ENCODE measurements around the gene PPT1.

Gene PPT1

DNA sequence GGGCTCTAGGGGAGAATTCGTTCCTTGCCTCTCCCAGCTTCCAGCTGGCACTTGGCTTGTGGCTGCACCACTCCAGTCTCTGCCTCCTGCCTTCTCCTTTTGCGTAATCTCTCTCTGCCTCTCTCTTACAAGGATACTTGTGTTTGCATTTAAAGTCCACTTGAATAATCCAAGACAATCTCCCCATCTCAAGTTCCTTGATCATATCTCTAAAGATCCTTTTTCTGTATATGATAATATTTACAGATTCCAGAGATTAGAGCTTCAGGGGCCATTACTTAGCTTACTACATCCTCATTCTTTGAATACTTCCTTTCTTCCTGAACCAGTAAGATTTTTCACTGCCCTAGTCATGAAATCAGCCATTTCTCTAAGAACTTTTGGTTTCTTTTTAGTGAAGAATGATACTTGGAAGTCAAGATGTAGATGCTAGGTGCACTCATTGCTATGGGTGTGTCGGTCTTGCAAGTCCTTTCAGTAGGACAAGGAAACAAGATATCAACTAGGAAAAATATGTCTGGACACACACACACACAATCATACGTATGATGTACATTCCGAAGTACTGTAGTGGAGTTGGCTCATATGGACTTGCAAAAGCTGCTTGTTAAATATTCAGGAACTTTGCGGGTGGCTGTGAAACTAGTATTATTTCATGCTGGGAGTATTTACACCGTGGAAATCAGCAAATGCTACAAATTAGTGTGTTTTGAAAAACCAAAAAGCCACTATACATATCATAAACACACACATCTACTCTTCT lies 43.3 kb upstream of the PPT1 start:
- H2AFZ ChIP-seq (ENCODE audit: low read length) = no peak overlapping the region
- H3K9me2 ChIP-seq (ENCODE audit: low read depth, low read length) = no peaks in the 10 kb centered on the region
- H3K9me3 ChIP-seq (ENCODE audit: low read length) = no peaks in the 10 kb centered on the region
- no peaks in the 10 kb centered on the region for H3K4me1 ChIP-seq (ENCODE audit: insufficient read depth, low read length, severe bottlenecking)
- no peaks in the 10 kb centered on the region for H3F3A ChIP-seq (ENCODE audit: insufficient read depth, low read length)
- TF ChIP-seq EZH2 (IDR thresholded peaks at IDR 0.05; ENCODE audit: borderline replicate concordance, low read length) = no peak
- TF ChIP-seq CTCF (IDR thresholded peaks at IDR 0.05; ENCODE audit: low read length) = no peak
- no peak overlapping the region for H3K4me3 ChIP-seq (ENCODE audit: low read depth, low read length, poor library complexity, severe bottlenecking)
- H3K4me2 ChIP-seq (ENCODE audit: low read length) = no peak overlapping the region
- H3K9ac ChIP-seq (ENCODE audit: low read length) = no peak overlapping the region
- no peaks in the 10 kb centered on the region for H3K79me2 ChIP-seq (ENCODE audit: insufficient read depth, low read length)
- H4K20me1 ChIP-seq (ENCODE audit: insufficient read depth, low read length) = no peaks in the 10 kb centered on the region
- H3K27ac ChIP-seq (ENCODE audit: low read depth, low read length, poor library complexity, severe bottlenecking) = no peak overlapping the region
- H3K27me3 ChIP-seq (ENCODE audit: insufficient read depth, low read length) = no peaks in the 10 kb centered on the region
- H3K36me3 ChIP-seq (ENCODE audit: insufficient read depth, low read length) = no peaks in the 10 kb centered on the region

GRCh38 chr1:40133839-40134238 lies 36.8 kb upstream of the PPT1 start:
- peaks cover 12% of the 10 kb centered on the region for H3K9me3 ChIP-seq (ENCODE audit: low read length)
- H3K27me3 ChIP-seq (ENCODE audit: insufficient read depth, low read length) = no peaks in the 10 kb centered on the region
- peak; percentile 17; the same call in 1 of the 2 replicates for TF ChIP-seq CTCF (IDR thresholded peaks at IDR 0.05; ENCODE audit: low read length)
- no peak for TF ChIP-seq EZH2 (IDR thresholded peaks at IDR 0.05; ENCODE audit: borderline replicate concordance, low read length)
- no peaks in the 10 kb centered on the region for H3K79me2 ChIP-seq (ENCODE audit: insufficient read depth, low read length)
- H3K4me1 ChIP-seq (ENCODE audit: insufficient read depth, low read length, severe bottlenecking) = no peaks in the 10 kb centered on the region
- H3F3A ChIP-seq (ENCODE audit: insufficient read depth, low read length) = no peaks in the 10 kb centered on the region
- no peaks in the 10 kb centered on the region for H4K20me1 ChIP-seq (ENCODE audit: insufficient read depth, low read length)
- no peaks in the 10 kb centered on the region; the same call in 1 of the 2 replicates for H3K36me3 ChIP-seq (ENCODE audit: insufficient read depth, low read length)
- no peak overlapping the region for H2AFZ ChIP-seq (ENCODE audit: low read length)
- no peak overlapping the region for H3K9ac ChIP-seq (ENCODE audit: low read length)
- no peaks in the 10 kb centered on the region for H3K9me2 ChIP-seq (ENCODE audit: low read depth, low read length)
- no peak overlapping the region for H3K27ac ChIP-seq (ENCODE audit: low read depth, low read length, poor library complexity, severe bottlenecking)
- no peak overlapping the region for H3K4me2 ChIP-seq (ENCODE audit: low read length)
- H3K4me3 ChIP-seq (ENCODE audit: low read depth, low read length, poor library complexity, severe bottlenecking) = no peak overlapping the region

DNA sequence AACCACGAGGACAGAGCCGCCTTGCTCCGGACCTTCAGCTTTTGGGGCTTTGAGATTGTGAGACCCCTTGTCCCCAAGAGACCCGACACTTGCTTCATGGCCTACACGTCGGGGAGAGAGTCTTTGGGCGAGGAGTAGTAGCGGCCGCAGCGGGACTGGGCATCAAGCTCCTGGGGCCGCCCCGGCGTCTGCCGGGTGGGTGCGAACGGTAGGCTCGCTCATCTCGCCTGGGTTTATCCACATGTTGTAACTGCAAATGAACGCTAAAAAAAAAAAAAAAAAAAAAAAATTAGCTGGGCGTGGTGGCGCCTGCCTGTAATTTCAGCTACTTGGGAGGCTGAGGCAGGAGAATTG lies 36.2 kb upstream of the PPT1 start:
- no peaks in the 10 kb centered on the region for H3K27me3 ChIP-seq (ENCODE audit: insufficient read depth, low read length)
- no peak overlapping the region for H3K9ac ChIP-seq (ENCODE audit: low read length)
- H3K9me2 ChIP-seq (ENCODE audit: low read depth, low read length) = no peaks in the 10 kb centered on the region
- H3K9me3 ChIP-seq (ENCODE audit: low read length) = peaks cover 12% of the 10 kb centered on the region
- H4K20me1 ChIP-seq (ENCODE audit: insufficient read depth, low read length) = no peaks in the 10 kb centered on the region
- no peak overlapping the region for H2AFZ ChIP-seq (ENCODE audit: low read length)
- TF ChIP-seq EZH2 (IDR thresholded peaks at IDR 0.05; ENCODE audit: borderline replicate concordance, low read length) (no peak), CTCF (IDR thresholded peaks at IDR 0.05; ENCODE audit: low read length) (no peak)
- H3F3A ChIP-seq (ENCODE audit: insufficient read depth, low read length) = no peaks in the 10 kb centered on the region
- no peaks in the 10 kb centered on the region for H3K4me1 ChIP-seq (ENCODE audit: insufficient read depth, low read length, severe bottlenecking)
- H3K36me3 ChIP-seq (ENCODE audit: insufficient read depth, low read length) = no peaks in the 10 kb centered on the region; the same call in 1 of the 2 replicates
- no peak overlapping the region for H3K27ac ChIP-seq (ENCODE audit: low read depth, low read length, poor library complexity, severe bottlenecking)
- no peak overlapping the region for H3K4me2 ChIP-seq (ENCODE audit: low read length)
- H3K4me3 ChIP-seq (ENCODE audit: low read depth, low read length, poor library complexity, severe bottlenecking) = no peak overlapping the region
- H3K79me2 ChIP-seq (ENCODE audit: insufficient read depth, low read length) = no peaks in the 10 kb centered on the region
